Muscle of leg (tissue), 11 donors: ENCODE data around the gene PCDHGA10. TPM values are rescaled to one million over a fixed set of nuclear protein-coding genes. Genes with fewer than 3 reads are reported as not detected.
"Not testable (repeated sequence)": the region's sequence is repeated elsewhere in the genome, so short reads cannot be mapped to it uniquely, and the experiment has no call there.

Source experiments
- DNase-seq: peaks from one replicate; pipeline ENCODE4 v3.0.0; 2013
- H3K27ac ChIP-seq: one replicate; pipeline ENCODE4 v1.5.1; 2013; ENCODE audit warnings: mild to moderate bottlenecking, low read length, control low read depth
- H3K27me3 ChIP-seq: one replicate; pipeline ENCODE4 v1.6.1; 2013; ENCODE audit warnings: low read length; ENCODE audit not compliant: control insufficient read depth, insufficient read depth
- H3K36me3 ChIP-seq: one replicate; pipeline ENCODE4 v1.6.1; 2013; ENCODE audit warnings: low read length; ENCODE audit not compliant: control insufficient read depth, insufficient read depth
- H3K4me1 ChIP-seq: one replicate; pipeline ENCODE4 v1.6.1; 2013; ENCODE audit warnings: low read length; ENCODE audit not compliant: control insufficient read depth, insufficient read depth
- H3K4me3 ChIP-seq: one replicate; pipeline ENCODE4 v1.5.1; 2013; ENCODE audit warnings: low read length, control low read depth
- H3K9me3 ChIP-seq: replicated peaks from 2 replicates; pipeline ENCODE4 v1.6.1; 2013; ENCODE audit warnings: low read depth, low read length; ENCODE audit not compliant: control insufficient read depth
- WGBS: methylation state at CpG from one replicate; pipeline ENCODE4 v1.1.5; 2013; ENCODE audit warnings: missing lambda C conversion rate; ENCODE audit not compliant: insufficient coverage; 5-methylcytosine and 5-hydroxymethylcytosine counted together
- polyA plus RNA-seq, 8 donors: library from polyadenylated mRNA; unstranded; fragments of 120-200 nt; gene quantifications; one replicate each; pipeline versions ENCODE4 v1.2.1 to v1.2.3, GENCODE V29; 2013; ENCODE audit warnings: inconsistent platforms in 1 of 8, low replicate concordance in 1 of 8; ENCODE audit not compliant: insufficient read length in 8 of 8, insufficient read depth in 1 of 8
- total RNA-seq: library from RNA; stranded (reverse); fragments of 120-200 nt; gene quantifications from one replicate; pipeline ENCODE4 v1.2.4, GENCODE V29; 2013

The PCDHGA10 gene
- total and polyA plus RNA-seq, 9 donors, result 1.3 to 3.4 (median 2.1) TPM

DNA sequence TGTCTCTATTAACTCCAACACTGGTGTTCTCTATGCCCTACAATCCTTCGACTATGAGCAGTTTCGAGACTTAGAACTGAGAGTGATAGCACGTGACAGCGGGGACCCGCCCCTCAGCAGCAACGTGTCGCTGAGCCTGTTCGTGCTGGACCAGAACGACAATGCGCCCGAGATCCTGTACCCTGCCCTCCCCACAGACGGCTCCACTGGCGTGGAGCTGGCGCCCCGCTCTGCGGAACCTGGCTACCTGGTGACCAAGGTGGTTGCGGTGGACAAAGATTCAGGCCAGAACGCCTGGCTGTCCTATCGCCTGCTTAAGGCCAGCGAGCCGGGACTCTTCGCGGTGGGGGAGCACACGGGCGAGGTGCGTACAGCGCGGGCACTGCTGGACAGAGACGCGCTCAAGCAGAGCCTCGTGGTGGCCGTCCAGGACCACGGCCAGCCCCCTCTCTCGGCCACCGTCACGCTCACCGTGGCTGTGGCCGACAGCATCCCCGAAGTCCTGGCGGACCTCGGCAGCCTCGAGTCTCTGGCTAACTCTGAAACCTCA, 10.0 kb downstream of the PCDHGA10 start:
- no peak overlapping the region for H3K4me3 ChIP-seq

DNA sequence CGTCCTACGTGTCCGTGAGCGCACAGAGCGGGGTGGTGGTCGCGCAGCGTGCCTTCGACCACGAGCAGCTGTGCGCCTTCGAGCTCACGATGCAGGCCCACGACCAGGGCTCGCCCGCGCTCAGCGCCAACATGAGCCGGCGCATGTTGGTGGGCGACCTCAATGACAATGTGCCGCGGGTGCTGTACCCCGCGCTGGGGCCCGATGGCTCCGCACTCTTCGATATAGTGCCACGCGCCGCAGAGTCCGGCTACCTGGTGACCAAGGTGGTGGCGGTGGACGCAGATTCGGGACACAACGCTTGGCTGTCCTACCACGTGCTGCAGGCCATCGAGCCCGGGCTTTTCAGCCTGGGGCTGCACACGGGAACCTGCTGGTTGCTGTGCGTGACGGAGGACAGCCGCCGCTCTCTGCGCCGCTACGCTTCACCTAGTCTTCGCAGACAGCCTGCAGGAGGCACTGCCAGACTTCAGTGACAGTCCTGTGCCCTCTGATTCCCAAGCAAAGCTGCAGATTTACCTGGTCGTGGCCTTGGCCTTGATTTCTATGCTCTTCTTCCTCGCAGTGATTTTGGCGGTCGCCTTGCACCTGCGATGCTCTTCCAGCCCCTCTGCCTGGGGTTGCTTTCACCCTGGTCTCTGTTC, 15.1 kb downstream of the PCDHGA10 start:
- Histone ChIP-seq H3K9me3 (peaks cover 83% of the 10 kb centered on the region), H3K36me3 (no peaks in the 10 kb centered on the region), H3K27me3 (peaks cover 19% of the 10 kb centered on the region), H3K4me3 (no peak overlapping the region), H3K27ac (no peak overlapping the region), H3K4me1 (no peaks in the 10 kb centered on the region)
- DNase-seq, result no peak
- 32% methylated on average over 53 of the region's 53 CpGs for WGBS

More for the DNA sequence above, 10.0 kb downstream of the PCDHGA10 start:
- Histone ChIP-seq H3K27me3 (peaks cover 31% of the 10 kb centered on the region), H3K4me1 (no peaks in the 10 kb centered on the region), H3K36me3 (no peaks in the 10 kb centered on the region), H3K27ac (no peak overlapping the region), H3K9me3 (peaks cover 91% of the 10 kb centered on the region)
- DNase-seq, result no peak
- WGBS, result 18% methylated on average over 42 of the region's 42 CpGs

DNA sequence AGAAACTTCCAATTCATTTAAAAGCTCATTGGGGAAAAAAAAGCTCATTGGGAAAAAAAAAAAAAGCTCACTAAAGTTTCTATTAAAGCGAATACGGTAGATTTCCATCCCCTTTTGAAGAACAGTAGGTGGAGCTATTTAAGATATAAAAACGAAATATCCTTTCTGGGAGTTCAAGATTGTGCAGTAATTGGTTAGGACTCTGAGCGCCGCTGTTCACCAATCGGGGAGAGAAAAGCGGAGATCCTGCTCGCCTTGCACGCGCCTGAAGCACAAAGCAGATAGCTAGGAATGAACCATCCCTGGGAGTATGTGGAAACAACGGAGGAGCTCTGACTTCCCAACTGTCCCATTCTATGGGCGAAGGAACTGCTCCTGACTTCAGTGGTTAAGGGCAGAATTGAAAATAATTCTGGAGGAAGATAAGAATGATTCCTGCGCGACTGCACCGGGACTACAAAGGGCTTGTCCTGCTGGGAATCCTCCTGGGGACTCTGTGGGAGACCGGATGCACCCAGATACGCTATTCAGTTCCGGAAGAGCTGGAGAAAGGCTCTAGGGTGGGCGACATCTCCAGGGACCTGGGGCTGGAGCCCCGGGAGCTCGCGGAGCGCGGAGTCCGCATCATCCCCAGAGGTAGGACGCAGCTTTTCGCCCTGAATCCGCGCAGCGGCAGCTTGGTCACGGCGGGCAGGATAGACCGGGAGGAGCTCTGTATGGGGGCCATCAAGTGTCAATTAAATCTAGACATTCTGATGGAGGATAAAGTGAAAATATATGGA, 17.7 kb downstream of the PCDHGA10 start, which contains the start of gene PCDHGA12:
Gene PCDHGA12, plus strand, starts transcription at position 176 of the 782 bp plus-strand sequence. Its CDS starts 253 bp downstream, at position 429.
- H3K27me3 ChIP-seq, result peaks cover 13% of the 10 kb centered on the region
- H3K4me3 ChIP-seq, result peak within 1 kb of the TSS; percentile 9
- H3K27ac ChIP-seq, result no peak within 1 kb of the TSS
- no peaks in the 10 kb centered on the region for H3K36me3 ChIP-seq
- 11% methylated on average over 30 of the region's 33 CpGs for WGBS
- H3K4me1 ChIP-seq, result no peaks in the 10 kb centered on the region
- DNase-seq, result peak; percentile 62
- peaks cover 71% of the 10 kb centered on the region for H3K9me3 ChIP-seq

DNA sequence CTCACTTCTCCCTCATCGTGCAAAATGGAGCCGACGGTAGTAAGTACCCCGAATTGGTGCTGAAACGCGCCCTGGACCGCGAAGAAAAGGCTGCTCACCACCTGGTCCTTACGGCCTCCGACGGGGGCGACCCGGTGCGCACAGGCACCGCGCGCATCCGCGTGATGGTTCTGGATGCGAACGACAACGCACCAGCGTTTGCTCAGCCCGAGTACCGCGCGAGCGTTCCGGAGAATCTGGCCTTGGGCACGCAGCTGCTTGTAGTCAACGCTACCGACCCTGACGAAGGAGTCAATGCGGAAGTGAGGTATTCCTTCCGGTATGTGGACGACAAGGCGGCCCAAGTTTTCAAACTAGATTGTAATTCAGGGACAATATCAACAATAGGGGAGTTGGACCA, 18.5 kb downstream of the PCDHGA10 start:
- H3K9me3 ChIP-seq, result peaks cover 69% of the 10 kb centered on the region
- no peaks in the 10 kb centered on the region for H3K36me3 ChIP-seq
- H3K27me3 ChIP-seq, result peaks cover 10% of the 10 kb centered on the region
- 14% methylated on average over 37 of the region's 37 CpGs for WGBS
- no peaks in the 10 kb centered on the region for H3K4me1 ChIP-seq
- H3K4me3 ChIP-seq, result no peak overlapping the region
- no peak for DNase-seq
- no peak overlapping the region for H3K27ac ChIP-seq

DNA sequence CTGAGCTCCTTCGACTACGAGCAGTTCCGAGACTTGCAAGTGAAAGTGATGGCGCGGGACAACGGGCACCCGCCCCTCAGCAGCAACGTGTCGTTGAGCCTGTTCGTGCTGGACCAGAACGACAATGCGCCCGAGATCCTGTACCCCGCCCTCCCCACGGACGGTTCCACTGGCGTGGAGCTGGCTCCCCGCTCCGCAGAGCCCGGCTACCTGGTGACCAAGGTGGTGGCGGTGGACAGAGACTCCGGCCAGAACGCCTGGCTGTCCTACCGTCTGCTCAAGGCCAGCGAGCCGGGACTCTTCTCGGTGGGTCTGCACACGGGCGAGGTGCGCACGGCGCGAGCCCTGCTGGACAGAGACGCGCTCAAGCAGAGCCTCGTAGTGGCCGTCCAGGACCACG, 19.5 kb downstream of the PCDHGA10 start:
- not testable (repeated sequence) for H3K4me3 ChIP-seq

DNA sequence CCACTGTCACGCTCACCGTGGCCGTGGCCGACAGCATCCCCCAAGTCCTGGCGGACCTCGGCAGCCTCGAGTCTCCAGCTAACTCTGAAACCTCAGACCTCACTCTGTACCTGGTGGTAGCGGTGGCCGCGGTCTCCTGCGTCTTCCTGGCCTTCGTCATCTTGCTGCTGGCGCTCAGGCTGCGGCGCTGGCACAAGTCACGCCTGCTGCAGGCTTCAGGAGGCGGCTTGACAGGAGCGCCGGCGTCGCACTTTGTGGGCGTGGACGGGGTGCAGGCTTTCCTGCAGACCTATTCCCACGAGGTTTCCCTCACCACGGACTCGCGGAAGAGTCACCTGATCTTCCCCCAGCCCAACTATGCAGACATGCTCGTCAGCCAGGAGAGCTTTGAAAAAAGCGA, 19.9 kb downstream of the PCDHGA10 start:
- not testable (repeated sequence) for H3K36me3 ChIP-seq, H3K27ac ChIP-seq, H3K27me3 ChIP-seq, H3K4me3 ChIP-seq, H3K4me1 ChIP-seq, DNase-seq
- WGBS, result 25% methylated on average over 27 of the region's 29 CpGs
- H3K9me3 ChIP-seq, result peaks cover 60% of the 10 kb centered on the region

More for the DNA sequence above, 19.5 kb downstream of the PCDHGA10 start:
- H3K9me3 ChIP-seq, result peaks cover 62% of the 10 kb centered on the region
- WGBS, result 30% methylated on average over 20 of the region's 38 CpGs
- not testable (repeated sequence) for H3K36me3 ChIP-seq, H3K27ac ChIP-seq, H3K27me3 ChIP-seq, DNase-seq, H3K4me1 ChIP-seq

DNA sequence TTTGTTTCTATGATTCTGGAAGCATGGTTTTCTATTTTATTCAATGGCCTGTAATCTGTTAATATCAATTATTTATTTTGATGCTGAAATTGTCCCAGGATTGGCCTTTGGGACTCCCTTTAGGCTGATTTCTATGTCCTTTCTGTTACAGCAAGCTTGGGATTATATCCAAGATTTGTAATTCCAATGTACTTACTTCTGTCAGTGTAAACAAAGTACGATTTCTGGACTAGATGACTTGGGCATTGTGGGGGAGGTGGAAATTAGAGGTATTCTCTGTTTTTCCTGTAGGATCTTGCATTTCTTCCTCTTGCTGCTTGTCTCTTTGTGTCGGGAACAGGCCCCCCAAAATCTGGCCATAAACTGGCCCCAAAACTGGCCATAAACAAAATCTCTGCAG, 21.2 kb downstream of the PCDHGA10 start:
- H3K36me3 ChIP-seq, result no peaks in the 10 kb centered on the region
- no peaks in the 10 kb centered on the region for H3K4me1 ChIP-seq
- DNase-seq, result no peak
- peaks cover 6% of the 10 kb centered on the region for H3K27me3 ChIP-seq
- H3K27ac ChIP-seq, result no peak overlapping the region
- no CpG with 5 or more reads among the region's 2 CpGs for WGBS
- peaks cover 53% of the 10 kb centered on the region for H3K9me3 ChIP-seq
- no peak overlapping the region for H3K4me3 ChIP-seq

DNA sequence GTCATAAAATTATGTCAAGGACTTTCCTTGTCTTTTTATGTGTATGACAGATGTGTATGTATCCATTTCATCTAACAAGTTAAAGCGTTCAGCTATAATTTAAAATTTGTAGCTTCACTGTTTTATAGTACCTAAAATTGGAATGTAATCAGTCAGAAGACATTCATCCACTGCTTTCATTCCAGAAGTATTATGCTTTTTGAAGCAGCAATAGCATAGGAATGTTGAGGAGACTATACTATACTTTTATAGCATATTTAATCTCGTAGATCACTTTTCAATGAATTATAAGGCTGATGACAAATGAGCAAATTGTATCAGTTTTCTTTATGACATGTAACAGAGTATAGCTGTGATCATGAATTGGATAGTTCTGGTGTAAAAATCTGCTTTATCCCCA, 24.4 kb downstream of the PCDHGA10 start:
- Histone ChIP-seq H3K4me3 (no peak overlapping the region), H3K27me3 (no peaks in the 10 kb centered on the region), H3K27ac (no peak overlapping the region), H3K9me3 (peaks cover 59% of the 10 kb centered on the region), H3K36me3 (no peaks in the 10 kb centered on the region), H3K4me1 (no peaks in the 10 kb centered on the region)
- DNase-seq, result no peak
- no CpG with 5 or more reads among the region's 2 CpGs for WGBS

DNA sequence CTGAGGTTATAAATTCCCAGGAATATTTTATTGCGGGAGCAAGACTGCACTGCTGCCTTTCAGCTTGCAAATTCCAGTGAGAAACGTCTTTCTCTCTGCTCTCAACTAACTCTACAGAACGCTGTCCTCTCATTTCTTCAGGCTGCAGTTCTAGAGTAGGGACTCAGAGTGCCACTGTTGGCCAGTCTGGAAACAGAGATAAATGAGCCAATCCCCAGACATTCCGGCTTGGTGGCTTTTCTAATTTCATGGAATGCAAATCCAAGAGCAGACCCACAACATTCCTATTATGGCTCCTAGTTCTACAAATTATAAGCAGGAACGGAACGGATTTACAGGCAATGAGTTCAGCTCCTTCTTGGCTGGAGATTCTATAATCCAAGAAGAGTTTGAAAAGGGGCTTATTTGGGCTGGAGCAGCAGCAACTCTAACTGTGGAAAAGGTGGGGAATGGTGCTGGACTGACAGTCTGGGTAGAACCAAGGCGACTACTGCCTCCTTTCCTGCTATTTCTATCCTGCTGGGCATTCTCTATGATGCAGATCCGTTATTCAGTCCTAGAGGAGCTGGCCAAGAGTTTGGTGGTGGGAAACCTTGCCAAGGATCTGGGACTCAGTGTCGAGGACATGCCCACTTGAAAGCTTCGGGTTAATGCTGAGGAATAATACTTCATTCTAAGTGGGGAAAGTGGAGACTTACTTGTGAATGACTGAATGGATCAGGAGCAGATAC, 26.8 kb downstream of the PCDHGA10 start:
- no peak for DNase-seq
- Histone ChIP-seq H3K27me3 (no peaks in the 10 kb centered on the region), H3K36me3 (no peaks in the 10 kb centered on the region), H3K4me3 (no peak overlapping the region), H3K9me3 (peaks cover 53% of the 10 kb centered on the region), H3K4me1 (no peaks in the 10 kb centered on the region), H3K27ac (no peak overlapping the region)
- WGBS, result 55% methylated on average over 9 of the region's 10 CpGs

DNA sequence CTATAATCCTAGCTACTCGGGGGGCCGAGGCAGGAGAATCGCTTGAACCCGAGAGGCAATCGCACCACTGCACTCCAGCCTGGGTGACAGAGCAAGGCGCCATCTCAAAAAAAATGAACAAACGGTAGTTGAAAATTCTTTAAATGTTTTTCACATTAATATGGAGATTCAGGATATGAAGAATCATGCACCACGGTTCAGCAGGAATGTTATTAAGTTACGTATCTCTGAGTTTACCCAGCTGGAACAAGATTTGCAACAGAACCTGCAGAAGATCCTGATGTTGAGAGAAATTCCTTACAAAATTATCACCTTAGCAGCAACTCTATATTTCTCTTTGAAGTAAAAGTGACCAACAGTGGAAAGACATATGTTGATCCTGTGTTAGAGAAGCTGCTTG, 27.6 kb downstream of the PCDHGA10 start:
- no peaks in the 10 kb centered on the region for H3K27me3 ChIP-seq
- no peak overlapping the region for H3K4me3 ChIP-seq
- H3K27ac ChIP-seq, result no peak overlapping the region
- H3K36me3 ChIP-seq, result no peaks in the 10 kb centered on the region
- no peak for DNase-seq
- H3K4me1 ChIP-seq, result no peaks in the 10 kb centered on the region
- 93% methylated on average over 2 of the region's 9 CpGs for WGBS
- H3K9me3 ChIP-seq, result peaks cover 58% of the 10 kb centered on the region
